NCI-H2107 treated with DMSO at 0.1 percent for 48 hours (cell line): Measurements from ENCODE around the gene ATP6V1B1.

Experiments
- DNase-seq: peaks from one replicate; lab custom pipeline; 2025; ENCODE audit not compliant: unreplicated experiment; lab: John Stamatoyannopoulos, UW

ATP6V1B1 gene

DNA sequence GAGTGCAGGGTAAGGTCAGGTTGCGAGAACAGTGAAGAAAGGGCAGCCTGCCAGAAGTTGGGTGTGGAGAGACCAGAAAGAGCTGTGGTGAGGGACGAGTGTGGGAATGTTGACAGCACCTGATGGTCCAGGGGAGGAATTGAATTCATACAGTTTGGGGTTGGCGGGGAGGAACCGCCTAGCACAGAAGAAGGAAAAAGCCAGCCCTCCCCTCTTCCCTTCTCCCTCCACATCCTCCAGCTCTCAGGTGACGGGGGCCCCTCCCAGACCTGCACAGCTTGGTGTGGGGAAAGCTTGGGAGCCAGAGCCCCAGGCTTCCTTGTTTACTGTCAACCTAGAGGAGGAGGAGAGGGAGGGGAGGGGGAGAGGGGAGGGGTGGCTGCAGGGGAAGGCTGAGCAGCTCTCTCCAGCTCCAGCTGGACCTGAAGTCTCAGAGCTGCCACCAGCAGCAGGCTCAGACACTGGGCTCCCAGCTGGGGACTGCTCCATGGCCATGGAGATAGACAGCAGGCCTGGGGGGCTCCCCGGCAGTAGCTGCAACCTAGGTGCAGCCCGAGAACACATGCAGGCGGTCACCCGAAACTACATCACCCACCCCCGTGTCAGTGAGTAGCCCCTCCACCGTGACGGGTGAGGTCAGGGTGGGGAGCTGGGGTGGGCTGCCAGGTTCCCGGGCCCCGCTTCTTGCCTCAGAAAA lies at the start of gene ATP6V1B1:
Gene ATP6V1B1 (plus strand): TSS at position 433 of the 697 bp plus-strand sequence. CDS start 55 bp downstream, at position 488.
- peak; percentile 93 for DNase-seq

DNA sequence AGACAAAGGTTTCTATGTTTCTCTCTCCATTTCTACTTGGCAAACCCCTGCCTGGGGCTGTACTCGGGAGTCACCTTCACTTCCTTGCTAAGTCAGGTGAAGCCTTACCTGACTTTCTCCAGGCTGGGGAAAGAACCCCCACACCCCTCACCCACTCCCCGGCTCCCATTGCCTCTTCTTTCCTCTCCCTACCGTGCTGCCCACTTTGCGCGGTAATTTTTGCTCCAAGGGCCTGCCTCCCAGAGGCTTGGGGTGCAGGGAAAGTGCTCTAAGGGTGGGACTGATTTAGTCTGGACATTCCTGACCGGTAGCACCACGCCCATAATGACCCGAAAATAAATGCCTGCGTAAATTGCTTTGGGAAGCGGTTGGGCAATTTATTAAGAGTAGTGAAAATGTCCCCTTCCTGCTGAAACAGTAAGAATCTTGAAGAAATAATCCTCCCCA lies 49.1 kb upstream of the ATP6V1B1 start:
- DNase-seq = no peak

DNA sequence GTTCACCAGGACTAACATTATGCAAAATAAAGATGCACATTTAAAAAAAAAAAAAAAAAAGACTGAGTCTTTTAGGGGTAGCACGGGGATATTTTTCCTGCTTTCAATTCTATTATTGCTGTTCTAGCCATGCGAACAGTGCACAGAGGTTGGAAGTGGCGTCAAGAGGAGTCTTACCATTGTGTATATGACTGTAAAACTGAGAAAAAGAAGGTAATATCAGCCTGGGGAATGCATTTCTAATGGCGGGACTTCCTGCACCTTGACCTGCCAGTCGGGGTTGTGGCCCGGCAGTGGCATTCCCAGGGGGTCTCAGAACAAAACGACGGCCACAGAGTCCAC lies 48.5 kb upstream of the ATP6V1B1 start:
- DNase-seq = no peak

DNA sequence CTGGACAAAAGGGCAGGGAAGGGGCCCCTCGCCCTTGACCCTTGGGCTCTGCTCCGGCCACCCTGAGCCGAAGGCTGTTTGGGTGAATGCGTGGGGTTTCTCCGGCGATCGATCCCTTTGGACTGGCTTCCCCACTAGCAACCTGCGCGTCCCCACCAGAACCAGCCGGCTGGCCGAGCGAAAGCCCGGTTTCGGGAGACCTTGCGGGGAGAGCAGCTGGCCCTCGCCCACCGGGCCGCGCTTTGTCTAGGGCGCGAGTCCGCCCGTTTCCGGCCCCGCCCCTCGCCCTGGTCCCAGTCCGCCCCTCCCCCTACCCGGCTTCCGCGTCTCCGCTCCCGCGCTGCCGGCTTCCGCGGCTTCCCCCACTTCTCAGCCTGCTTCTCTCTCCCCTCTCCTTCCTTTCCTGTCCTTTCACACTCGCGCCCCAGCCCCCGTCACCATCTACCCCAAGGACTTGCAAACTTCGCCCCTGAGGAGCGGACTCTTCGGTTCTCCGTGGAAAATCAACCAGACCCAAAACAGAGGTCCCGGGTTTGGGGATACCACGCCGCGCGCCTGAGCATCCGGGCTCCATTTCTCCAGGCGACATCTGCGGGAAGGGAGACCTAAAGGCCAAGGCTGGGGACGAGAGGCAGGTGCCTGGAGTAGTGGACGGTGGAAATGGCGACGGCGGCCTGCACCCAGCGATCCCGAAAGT lies 48.0 kb upstream of the ATP6V1B1 start:
- no peak for DNase-seq

DNA sequence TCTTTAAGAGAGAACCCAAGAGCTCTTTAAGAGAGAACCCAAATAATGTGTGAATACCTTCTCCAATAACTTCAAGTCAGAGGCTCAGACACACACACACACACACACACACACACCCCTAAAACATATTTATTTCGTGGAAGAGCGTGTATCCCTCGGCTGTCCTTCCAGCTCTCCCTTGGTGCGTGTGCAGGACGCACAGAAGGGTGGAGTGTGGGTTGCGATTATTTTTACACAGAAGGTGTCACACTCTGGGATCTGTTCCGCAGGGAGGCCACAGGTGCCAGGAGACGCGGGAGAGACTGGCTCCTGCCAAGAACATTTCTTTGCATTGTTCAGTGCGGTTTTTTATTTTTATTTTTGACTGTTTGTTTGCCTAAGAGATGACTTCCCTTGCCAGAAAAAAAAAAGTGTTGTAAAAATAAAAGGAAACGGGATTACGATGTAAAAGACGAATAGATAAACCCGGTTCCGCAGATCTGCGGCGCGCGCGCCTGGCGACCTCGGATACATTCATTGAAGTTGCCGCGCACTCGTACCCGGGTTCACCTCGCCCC lies 47.3 kb upstream of the ATP6V1B1 start:
- DNase-seq = no peak

DNA sequence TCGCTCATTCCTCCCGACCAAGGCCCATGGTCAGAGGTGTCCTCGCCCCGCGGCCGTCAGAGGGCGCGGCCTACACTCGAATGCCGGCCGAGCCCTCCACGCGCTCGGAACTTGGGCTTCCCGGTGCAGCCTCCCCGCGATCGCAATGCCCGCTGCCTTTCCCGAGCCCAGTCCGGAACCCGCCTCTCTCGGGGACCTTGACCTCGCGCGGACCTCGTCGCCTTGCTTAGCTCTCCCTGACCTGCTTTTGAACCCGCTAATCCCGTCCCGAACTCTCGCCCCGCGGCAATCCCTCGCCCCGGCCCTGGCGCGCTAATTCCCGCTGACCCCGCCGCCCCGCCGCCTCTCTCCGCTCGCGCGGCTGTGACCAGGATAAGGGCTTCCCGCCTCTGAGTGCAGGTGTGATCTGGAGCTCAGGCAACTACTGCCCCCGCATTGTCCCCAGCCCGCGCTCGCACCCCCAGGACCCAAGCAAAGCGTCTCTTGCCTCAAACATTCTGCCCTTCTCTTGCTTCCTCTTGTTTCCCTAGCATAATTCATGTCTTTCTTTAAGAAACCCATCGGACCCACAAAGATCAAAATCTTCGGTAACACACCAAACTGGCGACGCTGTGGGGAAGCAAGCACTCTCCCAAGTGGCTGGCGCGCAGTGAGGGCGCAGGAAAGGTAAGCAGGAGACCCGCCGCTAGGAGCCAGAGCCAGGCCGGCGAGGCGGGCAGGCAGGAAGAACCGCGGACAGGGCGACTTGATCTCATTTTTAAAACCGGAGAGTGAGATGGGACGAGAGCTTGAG lies 46.6 kb upstream of the ATP6V1B1 start:
- DNase-seq = no peak

DNA sequence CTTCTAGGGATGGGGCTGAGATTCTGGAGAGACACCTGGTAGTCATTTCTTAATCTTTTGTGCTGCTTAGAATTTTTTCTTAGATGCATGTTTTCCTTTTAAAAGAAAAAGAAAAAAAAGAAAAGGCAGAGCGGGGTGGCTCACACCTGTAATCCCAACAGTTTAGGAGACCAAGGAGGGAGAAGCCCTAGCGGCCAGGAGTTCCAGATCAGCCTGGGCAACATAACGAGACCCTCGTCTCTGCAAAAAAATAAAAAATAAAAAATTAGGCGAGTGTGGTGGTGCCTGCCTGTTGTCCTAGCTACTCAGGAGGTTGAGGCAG lies 46.0 kb upstream of the ATP6V1B1 start:
- no peak for DNase-seq

DNA sequence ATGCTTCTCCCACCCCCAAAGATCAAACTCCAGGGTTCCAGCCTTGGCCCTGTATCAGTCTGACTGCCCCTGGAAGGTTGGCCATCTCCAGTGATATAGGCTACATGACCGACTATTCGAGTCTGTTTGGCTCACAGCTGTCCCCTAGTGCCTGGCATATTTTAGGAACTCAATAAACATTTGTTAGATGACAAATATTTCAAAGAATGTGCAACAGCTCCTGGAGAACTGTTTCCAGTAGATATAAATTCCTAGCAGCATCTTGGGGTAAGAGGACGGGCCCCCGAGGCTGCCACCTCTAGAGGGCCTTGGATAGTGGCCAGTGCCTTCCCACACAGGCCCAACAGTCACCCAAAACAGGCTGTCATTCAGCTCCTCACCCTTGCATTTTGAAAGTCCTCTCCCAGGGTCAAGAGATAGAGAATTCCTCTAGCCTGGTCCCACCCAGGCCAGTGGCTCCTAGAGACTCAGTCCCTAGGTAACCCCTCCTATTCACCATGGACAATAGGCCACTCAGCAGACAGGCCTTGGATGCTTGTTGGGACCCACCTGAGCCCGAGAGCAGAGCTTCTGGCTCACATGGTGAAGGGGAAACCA lies 45.1 kb upstream of the ATP6V1B1 start:
- DNase-seq = no peak

DNA sequence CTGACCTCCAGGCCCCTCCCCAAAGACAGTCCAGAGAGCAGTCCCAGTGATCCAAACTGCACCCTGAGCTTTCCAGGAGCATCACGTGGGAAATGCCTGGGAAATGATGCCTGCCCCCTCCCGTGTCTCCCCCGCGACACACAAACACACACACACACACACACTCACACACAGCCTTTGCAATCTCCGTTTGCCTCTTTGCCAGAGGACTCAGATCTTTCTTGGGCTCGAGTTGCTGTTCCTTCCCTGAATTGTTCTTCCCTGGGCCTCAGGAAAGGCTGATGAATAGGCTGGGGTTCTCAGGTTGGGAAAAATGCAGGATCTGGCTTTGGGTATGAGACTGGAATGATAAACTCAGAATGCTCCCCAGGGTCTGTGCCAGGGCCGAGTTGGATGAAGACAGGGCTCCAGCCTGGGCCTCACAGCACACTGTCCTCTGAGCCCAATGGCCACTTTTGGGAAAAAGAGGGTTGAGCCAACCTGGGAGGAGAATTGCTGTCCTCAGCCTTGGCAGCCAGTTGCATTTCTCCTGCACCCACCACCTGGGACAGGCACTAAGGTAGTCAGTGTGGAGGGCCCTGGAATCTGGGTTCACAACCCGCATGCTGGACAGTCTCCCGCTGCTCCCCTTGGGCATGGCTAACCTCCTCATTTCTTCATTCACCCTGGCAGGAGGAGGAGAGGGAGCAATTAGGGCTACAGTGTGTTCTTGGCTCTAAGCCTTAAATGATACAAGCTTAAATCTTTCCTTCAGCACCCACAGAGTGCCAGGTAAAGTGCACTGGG lies 43.9 kb upstream of the ATP6V1B1 start:
- no peak for DNase-seq

DNA sequence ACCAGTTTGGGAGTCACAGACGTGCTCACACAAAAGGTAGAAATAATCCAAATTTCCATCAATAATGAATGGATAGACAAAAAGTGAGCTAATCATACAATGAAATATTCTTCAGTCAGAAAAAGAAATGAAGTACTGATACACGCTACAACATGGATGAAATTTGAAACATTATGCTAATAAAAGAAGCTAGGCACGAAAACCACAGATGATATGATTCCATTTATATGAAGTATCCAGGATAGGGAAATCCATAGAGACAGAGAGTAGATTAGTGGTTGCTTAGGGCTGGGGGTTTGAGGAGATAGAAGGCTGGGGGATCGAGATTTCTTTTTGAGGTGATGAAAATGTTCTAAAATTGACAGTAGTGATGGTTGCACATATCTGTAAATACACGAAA lies 43.0 kb upstream of the ATP6V1B1 start:
- DNase-seq = no peak

DNA sequence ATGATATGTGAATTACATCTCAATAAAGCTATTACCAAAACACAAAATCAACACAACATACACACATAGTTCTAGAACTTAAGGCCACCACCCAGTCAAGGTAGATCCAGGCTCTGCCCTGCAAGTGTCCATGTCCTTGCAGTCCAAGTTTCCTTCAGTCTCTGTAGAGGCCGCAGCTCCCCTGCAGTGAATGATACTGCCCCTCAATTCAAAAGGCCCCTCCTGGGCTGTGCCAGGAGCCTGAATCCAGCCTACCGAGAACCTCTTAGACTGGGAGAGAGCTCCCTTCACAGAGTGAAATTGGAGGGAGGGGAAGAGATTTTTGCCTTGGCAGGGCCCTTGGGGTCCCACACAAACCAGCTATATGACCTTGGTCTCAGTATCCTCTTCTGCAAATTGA lies 42.5 kb upstream of the ATP6V1B1 start:
- no peak for DNase-seq

DNA sequence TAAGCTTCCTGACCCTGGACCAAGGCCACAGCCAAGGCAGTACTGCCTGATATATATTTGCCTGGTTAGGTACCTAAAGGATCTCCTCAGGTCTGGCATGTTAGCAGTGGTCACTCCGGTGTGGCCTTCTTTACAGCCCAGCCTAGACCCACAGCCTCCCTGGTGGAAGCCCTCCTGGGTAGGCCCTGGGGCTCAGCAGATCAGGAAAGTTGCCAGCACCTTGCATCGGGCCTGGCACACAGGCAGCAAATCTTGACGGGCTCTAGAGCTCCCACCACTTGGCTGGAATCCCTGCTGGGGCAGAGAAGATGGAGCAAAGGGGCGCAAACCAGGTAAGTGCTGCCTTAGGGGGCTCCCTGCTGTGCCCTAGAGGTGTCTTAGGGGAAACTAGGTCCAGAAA lies 40.9 kb upstream of the ATP6V1B1 start:
- no peak for DNase-seq

DNA sequence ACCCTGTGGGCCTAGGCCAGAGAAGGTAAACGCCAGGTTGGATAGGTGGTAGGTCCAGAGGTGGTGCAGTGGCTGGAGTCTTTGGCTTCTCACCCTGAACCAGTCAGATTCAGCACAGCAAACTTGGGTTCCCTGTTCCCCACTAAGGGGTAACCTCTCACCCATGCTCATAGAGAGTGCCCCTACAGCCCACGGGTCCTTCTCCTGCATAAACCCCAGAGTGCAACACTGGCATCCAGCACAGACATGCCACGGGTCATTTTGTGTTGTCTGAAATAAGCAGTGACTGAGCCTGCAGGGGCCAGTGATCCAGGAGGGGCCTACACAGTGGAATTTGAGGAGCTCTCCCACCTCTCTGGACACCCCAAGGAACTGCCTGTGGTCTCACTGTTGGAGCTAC lies 40.5 kb upstream of the ATP6V1B1 start:
- DNase-seq = no peak

DNA sequence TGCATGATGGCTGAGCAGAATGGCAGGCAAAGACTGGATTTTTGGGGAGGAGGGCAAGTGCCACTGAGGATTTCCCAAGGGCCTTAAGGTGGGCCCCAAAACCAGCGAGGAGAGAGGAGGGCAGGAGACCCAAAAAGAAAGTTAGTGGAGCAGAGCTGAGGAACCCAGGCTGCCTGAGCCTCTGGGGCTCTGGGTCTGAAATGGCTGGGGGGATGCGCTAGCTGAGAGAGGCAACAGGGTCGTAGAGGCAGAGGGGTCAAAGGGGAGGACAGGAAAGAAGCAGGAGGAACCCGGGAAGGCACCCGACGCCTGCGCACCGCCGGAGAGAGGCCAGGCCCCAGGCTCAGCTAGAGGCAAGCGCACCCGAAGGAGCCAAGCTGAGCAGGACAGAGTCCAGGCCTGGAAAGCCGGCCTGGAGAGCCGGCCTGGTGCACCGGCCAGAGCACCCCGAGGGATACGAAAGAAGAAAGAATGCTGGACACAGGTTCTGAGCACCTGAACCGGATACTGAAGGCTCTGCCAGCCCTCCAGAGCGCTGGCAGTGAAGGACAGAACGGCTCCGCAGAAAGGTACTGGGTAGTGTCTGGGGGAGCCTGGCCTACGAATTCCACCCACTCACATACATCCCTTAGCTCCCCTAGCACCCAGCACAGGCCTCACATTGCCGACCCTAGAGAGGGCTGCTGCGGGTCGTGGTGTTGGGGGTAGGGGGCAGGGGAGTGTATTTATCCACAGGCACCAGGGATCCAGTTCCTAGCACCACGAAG lies 39.5 kb upstream of the ATP6V1B1 start:
- no peak for DNase-seq

DNA sequence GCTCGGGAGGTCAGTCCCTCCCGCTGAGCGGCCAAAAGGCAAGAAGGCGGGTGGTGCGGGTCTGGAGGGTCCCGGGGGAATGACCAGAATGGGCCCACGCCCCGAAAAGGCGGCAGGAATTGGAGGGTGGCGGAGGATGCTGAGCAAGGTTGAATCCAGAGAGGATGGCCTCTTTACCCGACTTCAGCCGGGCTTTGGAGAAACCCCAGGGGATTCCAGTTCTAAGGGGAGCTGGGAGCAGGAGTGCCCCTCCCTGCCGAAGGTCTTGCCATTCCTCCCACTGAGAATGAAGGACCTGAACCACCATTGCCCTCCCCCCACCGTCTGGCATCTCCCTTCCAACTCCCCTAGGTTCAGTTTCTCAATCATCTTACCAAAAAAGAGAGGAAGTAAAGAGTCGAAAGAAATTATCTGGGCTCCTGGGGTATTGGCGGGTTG lies 38.9 kb upstream of the ATP6V1B1 start:
- no peak for DNase-seq

DNA sequence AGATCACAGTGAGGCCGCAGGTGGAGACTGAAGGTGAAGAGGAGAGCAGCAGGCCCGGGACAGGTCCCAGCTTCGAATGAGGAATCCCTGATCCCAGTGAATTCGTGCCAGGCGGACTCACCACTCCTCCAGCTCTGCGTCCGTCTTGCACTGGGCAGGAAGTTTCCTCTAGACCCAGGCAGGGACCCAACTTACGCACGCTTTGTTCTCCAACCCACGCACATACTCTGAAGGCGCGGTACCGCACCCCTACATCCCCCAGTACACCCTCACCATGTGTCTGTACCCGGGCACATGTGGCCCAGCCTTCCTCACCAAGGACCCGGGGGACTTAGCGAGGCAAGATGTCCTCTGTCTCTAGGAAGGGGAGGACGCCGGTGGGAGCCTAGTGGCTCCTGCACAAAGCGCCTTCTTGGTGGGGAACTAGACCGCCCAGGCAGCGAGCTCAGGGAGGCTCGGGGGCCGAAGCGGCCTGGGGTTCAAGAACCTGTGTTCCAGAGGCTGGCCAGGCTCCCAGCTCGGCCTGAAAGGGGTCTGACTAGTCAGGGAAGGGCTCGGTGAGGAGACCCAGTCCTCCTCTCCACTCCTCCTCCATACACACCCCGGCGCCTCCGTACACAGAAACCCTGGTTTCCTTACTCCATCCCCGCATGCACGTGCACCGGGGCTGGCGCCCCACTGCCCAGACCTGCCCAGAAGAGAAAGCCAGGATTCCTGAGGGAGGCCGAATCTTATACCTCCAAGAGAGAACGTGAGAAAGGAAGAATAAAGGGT lies 38.3 kb upstream of the ATP6V1B1 start:
- no peak for DNase-seq

DNA sequence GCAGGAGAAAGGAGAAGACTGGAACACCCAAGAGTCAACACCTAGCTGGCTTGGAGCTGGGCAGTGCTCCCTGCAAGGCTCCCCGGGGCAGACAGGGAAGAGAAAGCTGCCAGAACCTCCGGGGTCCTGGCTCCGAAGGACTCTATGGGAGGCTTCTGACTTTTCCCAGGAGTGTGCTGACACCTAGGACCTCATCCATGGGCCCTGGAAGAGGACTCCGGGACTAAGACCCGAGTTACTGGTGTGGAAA lies 37.8 kb upstream of the ATP6V1B1 start:
- DNase-seq = no peak

DNA sequence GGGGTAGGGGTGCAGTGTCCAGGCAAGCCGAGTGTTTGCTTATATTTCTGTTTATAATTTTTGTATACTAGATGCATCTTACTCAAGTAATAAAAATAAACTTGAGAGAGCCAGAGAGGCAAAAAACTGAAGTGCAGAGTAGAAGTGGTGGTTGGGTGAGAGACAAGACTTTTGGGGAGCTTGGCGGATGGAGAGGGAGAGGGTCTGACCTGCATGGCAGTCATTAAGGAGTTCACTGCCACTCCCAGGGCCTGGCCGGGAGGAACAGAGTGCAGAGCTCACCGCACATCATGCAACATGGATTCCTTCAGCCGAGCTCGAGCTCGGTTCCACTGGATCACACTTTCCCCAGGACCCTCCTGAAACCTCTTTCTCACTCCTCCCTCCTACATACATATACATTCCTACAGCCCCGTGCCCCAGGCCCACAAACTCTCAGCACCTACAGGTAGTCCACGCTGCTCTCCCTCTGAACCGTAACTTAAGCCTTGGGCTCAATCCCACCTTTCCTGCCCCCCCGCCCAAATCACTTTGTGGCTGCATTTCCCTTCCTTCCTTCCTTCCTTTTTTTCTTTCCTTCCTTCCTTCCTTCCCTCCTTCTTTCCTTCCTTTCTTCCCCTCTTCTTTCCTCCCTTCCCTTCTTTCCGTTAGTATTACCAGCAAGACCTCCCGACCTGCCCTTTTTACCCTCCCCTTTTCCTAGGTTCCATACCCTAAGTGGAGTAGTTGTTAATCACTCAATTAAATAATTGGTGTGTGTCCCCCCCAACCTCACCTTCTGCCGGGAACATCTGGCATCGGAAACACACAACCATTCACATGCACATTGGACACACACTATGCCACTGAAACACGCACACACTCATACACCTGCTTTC lies 37.1 kb upstream of the ATP6V1B1 start:
- DNase-seq = no peak
